ENCODE data around the gene NPTX1.

The NPTX1 gene

DNA sequence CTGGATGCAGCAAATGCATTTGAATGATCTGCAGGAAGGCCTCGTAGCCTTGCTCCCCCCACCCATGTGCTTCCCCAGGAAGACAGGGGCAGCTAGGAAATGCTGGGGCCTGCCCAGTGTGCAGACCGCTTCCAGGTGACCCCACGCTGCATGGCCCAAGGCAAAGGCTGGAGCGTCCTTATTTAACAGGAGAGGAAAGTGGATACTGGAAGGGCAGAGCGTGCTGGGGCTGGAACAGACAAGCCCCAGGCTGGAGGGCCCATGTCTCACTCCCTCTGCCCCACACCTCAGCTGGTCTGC lies 26.1 kb upstream of the NPTX1 start:
- TF ChIP-seq, protein P1, sequence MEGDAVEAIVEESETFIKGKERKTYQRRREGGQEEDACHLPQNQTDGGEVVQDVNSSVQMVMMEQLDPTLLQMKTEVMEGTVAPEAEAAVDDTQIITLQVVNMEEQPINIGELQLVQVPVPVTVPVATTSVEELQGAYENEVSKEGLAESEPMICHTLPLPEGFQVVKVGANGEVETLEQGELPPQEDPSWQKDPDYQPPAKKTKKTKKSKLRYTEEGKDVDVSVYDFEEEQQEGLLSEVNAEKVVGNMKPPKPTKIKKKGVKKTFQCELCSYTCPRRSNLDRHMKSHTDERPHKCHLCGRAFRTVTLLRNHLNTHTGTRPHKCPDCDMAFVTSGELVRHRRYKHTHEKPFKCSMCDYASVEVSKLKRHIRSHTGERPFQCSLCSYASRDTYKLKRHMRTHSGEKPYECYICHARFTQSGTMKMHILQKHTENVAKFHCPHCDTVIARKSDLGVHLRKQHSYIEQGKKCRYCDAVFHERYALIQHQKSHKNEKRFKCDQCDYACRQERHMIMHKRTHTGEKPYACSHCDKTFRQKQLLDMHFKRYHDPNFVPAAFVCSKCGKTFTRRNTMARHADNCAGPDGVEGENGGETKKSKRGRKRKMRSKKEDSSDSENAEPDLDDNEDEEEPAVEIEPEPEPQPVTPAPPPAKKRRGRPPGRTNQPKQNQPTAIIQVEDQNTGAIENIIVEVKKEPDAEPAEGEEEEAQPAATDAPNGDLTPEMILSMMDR (IDR thresholded peaks at IDR 0.05; ENCODE audit: extremely low read depth, missing control alignments) = no peak
- DNase-seq (ENCODE audit: low spot score) = no peak

DNA sequence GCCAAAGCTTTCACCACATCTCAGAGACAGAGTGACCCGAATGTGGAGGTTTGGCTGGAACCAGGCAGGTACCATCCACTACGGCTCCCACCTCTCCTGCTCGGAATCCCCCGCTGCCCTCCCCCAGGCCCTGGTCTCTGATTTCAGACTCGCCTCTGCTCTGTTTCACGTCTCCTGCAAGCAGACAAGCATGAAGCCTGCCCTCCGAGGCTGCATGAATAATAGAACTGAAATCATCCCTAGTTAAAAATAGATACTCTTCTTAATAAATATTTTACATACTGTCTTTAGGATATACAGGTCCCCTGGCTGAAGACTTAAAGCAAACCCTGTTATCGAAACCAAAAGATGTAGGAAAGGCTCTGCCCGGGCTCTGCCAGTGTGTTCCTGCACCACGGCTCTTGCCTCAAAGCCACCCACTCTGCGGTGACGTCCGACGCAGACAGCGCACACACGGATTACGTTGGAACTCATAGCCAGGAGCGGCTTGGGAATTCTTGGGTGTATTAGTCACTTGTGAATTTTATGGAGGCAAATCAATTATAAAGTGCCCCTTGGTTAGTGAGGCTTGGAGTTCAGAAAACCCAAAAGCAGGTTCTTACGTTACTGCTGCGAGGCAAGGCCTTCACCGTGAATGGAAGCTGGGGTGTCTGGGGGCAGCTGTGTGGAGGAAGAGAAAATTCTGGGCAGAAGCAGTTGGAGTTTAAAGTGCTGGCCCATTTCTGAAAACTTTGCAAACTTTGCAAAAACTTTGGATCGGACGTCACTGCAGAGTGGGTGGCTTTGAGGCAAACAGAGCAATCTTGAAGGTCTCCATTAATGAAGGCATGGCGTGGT lies 25.6 kb upstream of the NPTX1 start:
- TF ChIP-seq, protein P1 (IDR thresholded peaks at IDR 0.05; ENCODE audit: extremely low read depth, missing control alignments) = no peak
- DNase-seq (ENCODE audit: low spot score) = no peak

DNA sequence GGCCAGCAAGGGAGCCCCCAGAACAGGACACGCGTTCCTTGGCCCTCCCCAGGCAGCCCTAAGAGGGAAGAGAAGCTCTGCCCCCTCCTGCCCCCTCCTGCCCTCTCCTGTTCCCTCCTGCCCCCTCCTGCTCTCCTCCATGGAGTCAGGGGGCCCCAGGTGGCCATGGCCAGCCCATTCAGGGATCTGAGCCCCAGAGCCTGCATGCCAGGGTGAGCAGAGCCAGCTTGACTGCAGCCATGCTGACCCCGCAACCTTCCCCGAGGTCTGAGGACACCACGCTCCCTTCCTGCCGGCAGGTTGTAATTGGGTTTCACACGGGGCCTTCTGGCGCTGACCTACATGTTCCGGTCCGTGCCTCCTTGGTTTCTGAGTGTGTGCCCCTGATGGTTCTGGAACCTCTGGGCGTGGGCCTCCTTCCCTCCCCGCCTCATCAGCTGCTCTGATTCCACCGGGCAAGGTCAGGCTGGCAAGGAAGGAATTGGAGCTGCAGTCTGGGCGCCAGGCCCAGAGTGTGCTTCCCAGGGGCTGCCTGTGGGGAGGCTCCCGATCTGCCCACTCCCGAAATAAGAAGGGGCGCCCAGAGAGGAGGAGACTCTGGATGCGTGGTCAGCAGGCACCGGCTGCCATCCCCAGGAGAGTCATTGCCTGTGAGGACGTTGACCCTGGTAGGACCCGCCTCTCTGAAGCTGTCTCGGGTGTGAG lies 23.7 kb upstream of the NPTX1 start:
- TF ChIP-seq, protein P1 (IDR thresholded peaks at IDR 0.05; ENCODE audit: extremely low read depth, missing control alignments) = no peak
- no peak for DNase-seq (ENCODE audit: low spot score)

DNA sequence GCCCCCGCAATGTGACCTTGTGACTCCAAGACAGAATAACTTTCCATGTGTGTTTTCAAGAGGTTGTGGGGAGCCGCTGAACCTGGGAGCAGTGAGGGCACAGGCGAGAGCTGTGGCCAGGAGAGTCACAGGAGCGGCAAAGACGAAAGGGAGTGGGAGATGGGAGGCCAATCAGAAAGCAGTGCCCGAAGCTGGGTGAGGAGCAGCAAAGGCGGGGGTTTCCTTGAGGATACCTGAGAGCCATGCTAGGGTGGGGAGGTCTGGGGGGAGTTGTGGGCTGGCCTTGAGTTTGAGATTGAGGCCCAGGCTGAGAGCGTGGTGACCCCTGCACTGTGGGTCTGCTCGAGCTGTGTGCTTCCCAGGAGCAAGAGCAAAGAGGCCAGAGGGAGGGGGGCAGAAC lies 23.2 kb upstream of the NPTX1 start:
- no peak for DNase-seq (ENCODE audit: low spot score)
- TF ChIP-seq, protein P1 (IDR thresholded peaks at IDR 0.05; ENCODE audit: extremely low read depth, missing control alignments) = no peak

DNA sequence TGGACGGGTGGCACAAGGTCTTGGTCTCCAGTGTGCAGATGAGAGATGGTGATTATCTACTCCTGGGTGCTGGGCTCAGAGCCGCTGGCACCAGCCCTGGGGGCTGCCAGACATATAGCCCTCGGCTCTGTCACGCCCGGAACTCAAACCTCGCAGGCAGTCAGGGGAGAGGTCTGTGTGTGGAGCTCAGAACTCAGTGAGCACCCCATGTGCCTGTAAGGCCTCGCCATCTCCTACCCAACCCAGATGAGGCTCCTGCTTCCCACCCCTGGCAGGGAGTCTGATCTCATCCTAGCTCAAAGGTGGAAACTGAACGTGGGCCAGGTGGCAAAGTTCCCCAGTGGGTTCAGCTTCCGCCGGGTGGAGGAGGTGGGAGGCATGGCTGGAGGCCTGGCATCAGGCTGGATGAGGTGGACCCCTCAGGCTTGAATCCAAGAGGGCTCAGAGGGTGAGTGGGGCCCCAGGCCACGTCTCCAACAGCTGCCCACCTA lies 22.6 kb upstream of the NPTX1 start:
- no peak for DNase-seq (ENCODE audit: low spot score)
- TF ChIP-seq, protein P1 (IDR thresholded peaks at IDR 0.05; ENCODE audit: extremely low read depth, missing control alignments) = no peak

DNA sequence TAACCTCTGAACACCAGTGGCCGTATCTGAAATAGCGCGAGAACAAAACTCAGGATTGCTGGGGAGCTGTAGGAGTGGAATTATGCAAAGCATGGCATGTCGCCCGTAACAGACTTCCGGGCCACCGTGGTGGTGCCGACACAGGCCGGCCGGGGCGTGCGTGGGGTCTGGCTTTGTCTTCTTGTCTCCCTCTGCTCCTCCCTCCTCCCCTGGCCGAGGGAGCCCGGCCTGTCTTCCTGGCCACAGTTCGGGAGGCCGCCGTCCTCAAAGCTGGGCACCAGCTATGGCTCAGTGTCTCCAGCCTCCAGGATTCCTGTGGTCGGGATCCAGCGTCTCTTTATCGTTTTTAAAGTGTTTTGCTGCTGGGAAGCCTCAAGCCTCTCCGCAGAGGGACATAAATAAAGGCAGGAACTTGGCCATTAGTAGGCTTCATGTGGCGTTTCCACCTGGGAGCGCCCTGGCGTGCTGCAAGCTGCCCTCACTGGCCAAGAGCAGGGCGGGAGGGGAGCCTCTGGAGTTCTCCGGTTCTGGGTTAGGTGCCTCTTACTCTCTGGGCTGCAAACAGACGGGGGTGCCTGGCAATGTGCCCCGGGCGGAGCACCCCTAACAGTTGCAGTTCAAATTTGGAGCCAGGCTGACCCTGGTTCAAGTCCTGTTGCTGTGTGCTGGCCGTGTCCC lies 22.0 kb upstream of the NPTX1 start:
- TF ChIP-seq, protein P1 (IDR thresholded peaks at IDR 0.05; ENCODE audit: extremely low read depth, missing control alignments) = no peak
- DNase-seq (ENCODE audit: low spot score) = no peak

Data from GM20000 (cell line).